ENCODE results near the gene ZBTB20. TPM values are rescaled to one million over a fixed set of nuclear protein-coding genes. Genes with fewer than 3 reads are reported as not detected.

The ZBTB20 gene
- total and polyA plus RNA-seq, 10 of the 15 experiments (the other 5 are each of a cell fraction or from before 2014, with no cell fraction given), result 0.20 to 5.5 (median 2.2) TPM

- BruUV-seq (replicated peaks), result no TSS peak
- CTCF ChIA-PET, result no interaction called here
- no peak overlapping the region for H3K9ac ChIP-seq (ENCODE audit: control insufficient read depth, insufficient read depth, low read length)
- ATAC-seq (no peak), FAIRE-seq (no peak), DNase-seq (ENCODE audit: low read depth, low spot score) (no peak)
- H3K36me3 ChIP-seq (ENCODE audit: control insufficient read depth in 2 of 2, insufficient read depth in 2 of 2, low read length in 1 of 2), result no peaks in the 10 kb centered on the region
- 5% methylated on average over 2 of the region's 2 CpGs for WGBS (ENCODE audit: insufficient coverage, insufficient replicate concordance, low lambda C conversion rate, missing lambda C conversion rate)
- TF ChIP-seq MYB (IDR thresholded peaks at IDR 0.05; ENCODE audit: borderline replicate concordance, low read depth, low read length) (no peak), KAT2A (conservative IDR thresholded peaks at IDR 0.05; ENCODE audit: control insufficient read depth, low read depth, low read length) (no peak), BMI1 (IDR thresholded peaks at IDR 0.05; ENCODE audit: borderline replicate concordance) (no peak), MXI1 (IDR thresholded peaks at IDR 0.05; ENCODE audit: low read depth, low read length) (no peak), RB1 (IDR thresholded peaks at IDR 0.05; ENCODE audit: borderline replicate concordance) (no peak), PML (IDR thresholded peaks at IDR 0.05; ENCODE audit: low read length) (no peak), POLR2AphosphoS2 (IDR thresholded peaks at IDR 0.05; ENCODE audit: low read depth, low read length) (no peak), FOXK2 (IDR thresholded peaks at IDR 0.05) (no peak), FOS (IDR thresholded peaks at IDR 0.05; ENCODE audit: borderline replicate concordance, extremely low read depth, insufficient read length) (no peak), E4F1 (IDR thresholded peaks at IDR 0.05; ENCODE audit: borderline replicate concordance, partially characterized antibody) (no peak), ATF2 (IDR thresholded peaks at IDR 0.05; ENCODE audit: low read length) (no peak), PAX5 (IDR thresholded peaks at IDR 0.05; ENCODE audit: borderline replicate concordance, low read depth, low read length) (no peak), ZNF207 (IDR thresholded peaks at IDR 0.05; ENCODE audit: borderline replicate concordance) (no peak), NFYB (IDR thresholded peaks at IDR 0.05; ENCODE audit: insufficient read depth, low read depth, low read length) (no peak), RELA (IDR thresholded peaks at IDR 0.05; ENCODE audit: borderline replicate concordance, partially characterized antibody) (no peak), RCOR1 (conservative IDR thresholded peaks at IDR 0.05; ENCODE audit: low read depth, low read length) (no peak), MYC (IDR thresholded peaks at IDR 0.05; ENCODE audit: insufficient read depth, insufficient read length, insufficient replicate concordance, low read length, severe bottlenecking) (no peak)
- TF ChIP-seq, protein P1, sequence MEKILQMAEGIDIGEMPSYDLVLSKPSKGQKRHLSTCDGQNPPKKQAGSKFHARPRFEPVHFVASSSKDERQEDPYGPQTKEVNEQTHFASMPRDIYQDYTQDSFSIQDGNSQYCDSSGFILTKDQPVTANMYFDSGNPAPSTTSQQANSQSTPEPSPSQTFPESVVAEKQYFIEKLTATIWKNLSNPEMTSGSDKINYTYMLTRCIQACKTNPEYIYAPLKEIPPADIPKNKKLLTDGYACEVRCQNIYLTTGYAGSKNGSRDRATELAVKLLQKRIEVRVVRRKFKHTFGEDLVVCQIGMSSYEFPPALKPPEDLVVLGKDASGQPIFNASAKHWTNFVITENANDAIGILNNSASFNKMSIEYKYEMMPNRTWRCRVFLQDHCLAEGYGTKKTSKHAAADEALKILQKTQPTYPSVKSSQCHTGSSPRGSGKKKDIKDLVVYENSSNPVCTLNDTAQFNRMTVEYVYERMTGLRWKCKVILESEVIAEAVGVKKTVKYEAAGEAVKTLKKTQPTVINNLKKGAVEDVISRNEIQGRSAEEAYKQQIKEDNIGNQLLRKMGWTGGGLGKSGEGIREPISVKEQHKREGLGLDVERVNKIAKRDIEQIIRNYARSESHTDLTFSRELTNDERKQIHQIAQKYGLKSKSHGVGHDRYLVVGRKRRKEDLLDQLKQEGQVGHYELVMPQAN (conservative IDR thresholded peaks at IDR 0.05), result no peak
- H3K9me3 ChIP-seq (replicated peaks; ENCODE audit: control insufficient read depth, insufficient read depth, low read length), result no peaks in the 10 kb centered on the region; the same call in 2 of the 3 replicates
- H3K27me3 ChIP-seq (replicated peaks in 1 of 2; ENCODE audit: control insufficient read depth in 2 of 2, insufficient read depth in 2 of 2, low read length in 1 of 2), result no peaks in the 10 kb centered on the region
- H4K20me1 ChIP-seq (ENCODE audit: control insufficient read depth, insufficient read depth), result no peaks in the 10 kb centered on the region
- POLR2A ChIA-PET, result no interaction called here
- H3K79me2 ChIP-seq (ENCODE audit: control insufficient read depth, insufficient read depth, low read length), result peaks cover 2% of the 10 kb centered on the region
- RAD21 ChIA-PET (ENCODE audit: unreplicated experiment), result no interaction called here
- SMC1A ChIA-PET (ENCODE audit: uncharacterized antibody, unreplicated experiment), result interaction anchor here (0.9 kb wide), 1 partner anchor 17 kb away, joined by 3 read pairs; no protein-coding TSS in a partner anchor
- intact Hi-C loops (cut with micrococcal nuclease; ENCODE audit: unreplicated experiment) (no loop called here), in situ Hi-C loops (cut with MboI) (no loop called here)
- H2AFZ ChIP-seq (ENCODE audit: control insufficient read depth, low read depth, low read length), result no peak overlapping the region
- no peak overlapping the region for H3K4me3 ChIP-seq
- H3K4me2 ChIP-seq (ENCODE audit: control insufficient read depth, insufficient read depth), result no peak overlapping the region
- H3K27ac ChIP-seq (ENCODE audit: control insufficient read depth, insufficient read depth), result no peak overlapping the region
- H3K4me1 ChIP-seq (ENCODE audit: control insufficient read depth, insufficient read depth, low read length), result peaks cover 16% of the 10 kb centered on the region
Measured at GRCh38 chr3:114436182-114436581, 710.9 kb downstream of the ZBTB20 start.
